A549 (cell line): ENCODE data around the gene ASIP. TPM values are rescaled to one million over a fixed set of nuclear protein-coding genes. Genes with fewer than 3 reads are reported as not detected.

Experiments
- ATAC-seq, 2 experiments: fragments of 200-7000 bp in 1 of 2; fragments of >200 bp in 1 of 2; cut with Nextera tagmentation in 1 of 2; cut with Tn5 transposase in 1 of 2; 3 replicates each; pipeline versions ENCODE4 v1.8.0 to v1.9.1; 2018 to 2020; ENCODE audit warnings: mild to moderate bottlenecking in 1 of 2, moderate library complexity in 1 of 2
- CTCF ChIA-PET: fragments of 300-600 bp; sonication (Branson Sonifier 250); formaldehyde crosslinking; extraction: SDS; loops from one replicate; lab custom pipeline; 2021; ENCODE audit warnings: antibody characterized with exemption, inconsistent platforms; lab: Yijun Ruan, JAX
- POLR2A ChIA-PET: fragments of 350-600 bp; formaldehyde crosslinking; extraction: SDS; loops from one replicate; lab custom pipeline; 2021; ENCODE audit warnings: antibody characterized with exemption, inconsistent platforms; lab: Yijun Ruan, JAX
- DNase-seq, 2 experiments: peaks; one replicate each; pipeline versions ENCODE4 v3.0.0 to v3.0.0-alpha.2; 2011 to 2016; ENCODE audit warnings: low read depth in 1 of 2, low spot score in 1 of 2
- FAIRE-seq: peaks from 2 replicates; lab custom pipeline; 2011; peaks lifted over from hg19 to GRCh38; lab: Jason Lieb, UNC
- H3K27ac ChIP-seq, 2 experiments: fragments of >200 bp; sonication (Bioruptor Twin); formaldehyde crosslinking; 3 replicates each; pipeline ENCODE4 v1.5.1; 2016 to 2017
- H3K4me1 ChIP-seq: fragments of >200 bp; sonication (Bioruptor Twin); formaldehyde crosslinking; 3 replicates; pipeline ENCODE4 v1.6.1; 2016
- H3K4me2 ChIP-seq: fragments of >200 bp; sonication (Bioruptor Twin); formaldehyde crosslinking; 3 replicates; pipeline ENCODE4 v1.6.1; 2016
- H3K4me3 ChIP-seq: fragments of >200 bp; sonication (Bioruptor Twin); formaldehyde crosslinking; 3 replicates; pipeline ENCODE4 v1.5.1; 2016
- H3K9me3 ChIP-seq: fragments of >200 bp; sonication (Bioruptor Twin); formaldehyde crosslinking; 3 replicates; pipeline ENCODE4 v1.6.1; 2016
- BHLHE40 ChIP-seq: IDR thresholded peaks from 2 replicates; pipeline ENCODE4 v1.6.1; 2012; ENCODE audit warnings: low read depth, low read length, inconsistent platforms
- CBX2 ChIP-seq: fragments of 200-600 bp; sonication (generic); IDR thresholded peaks from 2 replicates; pipeline ENCODE4 v1.6.1; 2016; ENCODE audit warnings: low read depth, mild to moderate bottlenecking, borderline replicate concordance
- CEBPB ChIP-seq, 2 experiments: fragments of >200 bp in 1 of 2; sonication (Bioruptor Twin) in 1 of 2; formaldehyde crosslinking in 1 of 2; IDR thresholded peaks; 2 replicates each; pipeline ENCODE4 v1.6.1; 2012 to 2016
- CHD2 ChIP-seq: fragments of 150-350 bp; IDR thresholded peaks from 2 replicates; pipeline ENCODE4 v1.6.1; 2014; ENCODE audit warnings: low read length; ENCODE audit not compliant: partially characterized antibody
- EHF ChIP-seq: fragments of 250-450 bp; sonication (Bioruptor Pico); IDR thresholded peaks from 2 replicates; pipeline ENCODE4 v1.5.0; 2020; ENCODE audit warnings: mild to moderate bottlenecking
- FOSB ChIP-seq: fragments of 250-450 bp; sonication (Bioruptor Pico); IDR thresholded peaks from 2 replicates; pipeline ENCODE4 v1.5.0; 2020; ENCODE audit warnings: mild to moderate bottlenecking, moderate library complexity
- FOXS1 ChIP-seq: fragments of 250-450 bp; sonication (Bioruptor Pico); IDR thresholded peaks from 2 replicates; pipeline ENCODE4 v1.5.0; 2020; ENCODE audit warnings: mild to moderate bottlenecking, moderate library complexity
- GATA3 ChIP-seq: IDR thresholded peaks from 2 replicates; pipeline ENCODE4 v1.6.1; 2012; ENCODE audit warnings: borderline replicate concordance
- HOXA7 ChIP-seq: fragments of 250-450 bp; sonication (Bioruptor Pico); IDR thresholded peaks from 2 replicates; pipeline ENCODE4 v1.5.0; 2020; ENCODE audit warnings: mild to moderate bottlenecking, moderate library complexity
- JUN ChIP-seq, 2 experiments: fragments of >200 bp; sonication (Bioruptor Twin); formaldehyde crosslinking; IDR thresholded peaks; 2 replicates in 1 of 2; 3 replicates in 1 of 2; pipeline ENCODE4 v1.6.1; 2016 to 2017
- JUNB ChIP-seq: fragments of >200 bp; sonication (Bioruptor Twin); formaldehyde crosslinking; IDR thresholded peaks from 2 replicates; pipeline ENCODE4 v1.6.1; 2016
- NFE2L2 ChIP-seq: fragments of 150-350 bp; conservative IDR thresholded peaks from 2 replicates; pipeline ENCODE4 v1.6.1; 2014; ENCODE audit warnings: low read length
- PHF8 ChIP-seq: fragments of 200-600 bp; sonication (generic); IDR thresholded peaks from 2 replicates; pipeline ENCODE4 v1.6.1; 2016; ENCODE audit warnings: low read depth, mild to moderate bottlenecking, antibody characterized with exemption, moderate library complexity, borderline replicate concordance
- POLR2A ChIP-seq: IDR thresholded peaks from 2 replicates; pipeline ENCODE4 v1.6.1; 2012; ENCODE audit warnings: mild to moderate bottlenecking, low read length
- RAD21 ChIP-seq, 2 experiments: fragments of >200 bp in 1 of 2; sonication (Bioruptor Twin) in 1 of 2; formaldehyde crosslinking in 1 of 2; IDR thresholded peaks in 1 of 2; conservative IDR thresholded peaks in 1 of 2; 2 replicates in 1 of 2; 3 replicates in 1 of 2; pipeline ENCODE4 v1.6.1; 2012 to 2018; ENCODE audit warnings: inconsistent platforms in 1 of 2
- RCOR1 ChIP-seq: fragments of 150-350 bp; IDR thresholded peaks from 2 replicates; pipeline ENCODE4 v1.6.1; 2014; ENCODE audit warnings: antibody characterized with exemption, low read length, low read depth
- RNF2 ChIP-seq: fragments of 200-600 bp; sonication (generic); IDR thresholded peaks from 2 replicates; pipeline ENCODE4 v1.6.1; 2016; ENCODE audit warnings: low read depth, mild to moderate bottlenecking, antibody characterized with exemption, moderate library complexity, borderline replicate concordance
- TP53 ChIP-seq: fragments of 250-450 bp; sonication (Bioruptor Pico); IDR thresholded peaks from 2 replicates; pipeline ENCODE4 v1.5.0; 2021; ENCODE audit warnings: mild to moderate bottlenecking, moderate library complexity
- ZNF302 ChIP-seq: fragments of 250-450 bp; sonication (Bioruptor Pico); IDR thresholded peaks from 2 replicates; pipeline ENCODE4 v1.9.0; 2021; ENCODE audit warnings: inconsistent platforms, mild to moderate bottlenecking, moderate library complexity
- ZSCAN20 ChIP-seq: fragments of 250-450 bp; sonication (Bioruptor Pico); IDR thresholded peaks from 2 replicates; pipeline ENCODE4 v1.8.0; 2022; ENCODE audit warnings: mild to moderate bottlenecking, moderate library complexity
- WGBS: methylation state at CpG from one replicate; pipeline ENCODE4 v1.1.6; 2017; ENCODE audit errors: missing lambda C conversion rate; 5-methylcytosine and 5-hydroxymethylcytosine counted together
- polyA plus RNA-seq, 4 experiments: library from polyadenylated mRNA; depleted of rRNA in 3 of 4; stranded (reverse); fragments of >200 nt; fragmentation: RNase III in 1 of 4; extraction: RNeasy Plus Mini Kit Qiagen cat#74134 plus additional on column Dnase treatment in 1 of 4; gene quantifications; 2 replicates in 3 of 4; 3 replicates in 1 of 4; pipeline ENCODE4 v1.2.3, GENCODE V29; 2011 to 2017
- TF ChIP-seq, protein P1 (sequence below): IDR thresholded peaks from 2 replicates; pipeline ENCODE4 v1.6.1; 2012
- TF ChIP-seq, protein P2 (sequence below): fragments of >200 bp; sonication (Bioruptor Twin); formaldehyde crosslinking; IDR thresholded peaks from 2 replicates; pipeline ENCODE4 v1.6.1; 2016
- TF ChIP-seq, protein P3 (sequence below): fragments of >200 bp; sonication (Bioruptor Twin); formaldehyde crosslinking; IDR thresholded peaks from 3 replicates; pipeline ENCODE4 v1.6.1; 2016
- TF ChIP-seq, protein P4 (sequence below): fragments of 200-600 bp; sonication (generic); IDR thresholded peaks from 2 replicates; pipeline ENCODE4 v1.6.1; 2016; ENCODE audit warnings: antibody characterized with exemption, mild to moderate bottlenecking, moderate library complexity
- TF ChIP-seq, protein P5 (sequence below): fragments of 250-450 bp; sonication (Bioruptor Pico); IDR thresholded peaks from 2 replicates; pipeline ENCODE4 v1.5.0; 2020; ENCODE audit warnings: low read depth, mild to moderate bottlenecking, moderate library complexity

The ASIP gene
- polyA plus RNA-seq, 2 of the 4 experiments (the other 2 are of a cell fraction) = not detected

DNA sequence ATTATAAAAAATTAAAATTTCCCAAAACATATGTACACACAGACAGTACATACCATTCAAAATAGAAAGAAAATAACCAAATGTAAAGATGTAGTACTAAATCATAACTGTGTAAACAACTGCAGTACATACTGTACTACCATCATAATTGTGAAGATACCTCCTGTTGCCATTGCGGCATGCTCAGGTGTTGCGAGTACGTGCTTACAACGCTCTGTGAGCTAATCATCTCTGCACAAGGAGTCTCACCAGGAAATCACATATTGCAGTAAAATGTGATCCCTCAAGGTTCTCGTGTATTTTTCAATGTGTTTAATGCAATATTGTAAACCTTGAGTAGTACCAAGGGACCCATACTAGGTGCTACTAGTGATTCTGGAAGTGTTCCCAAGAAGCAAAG is 22.9 kb downstream of the ASIP start:
- TF ChIP-seq JUN (IDR thresholded peaks at IDR 0.05) (no peak), PHF8 (no peak), JUNB (no peak), GATA3 (no peak), EHF (CRISPR knock-in tag) (no peak), RAD21 (conservative IDR thresholded peaks at IDR 0.05 in 1 of 2, IDR thresholded peaks at IDR 0.05 in 1 of 2) (no peak), BHLHE40 (no peak), CHD2 (no peak), CEBPB (IDR thresholded peaks at IDR 0.05) (no peak)
- TF ChIP-seq, protein P1, sequence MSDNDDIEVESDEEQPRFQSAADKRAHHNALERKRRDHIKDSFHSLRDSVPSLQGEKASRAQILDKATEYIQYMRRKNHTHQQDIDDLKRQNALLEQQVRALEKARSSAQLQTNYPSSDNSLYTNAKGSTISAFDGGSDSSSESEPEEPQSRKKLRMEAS = no peak
- TF ChIP-seq, protein P2, sequence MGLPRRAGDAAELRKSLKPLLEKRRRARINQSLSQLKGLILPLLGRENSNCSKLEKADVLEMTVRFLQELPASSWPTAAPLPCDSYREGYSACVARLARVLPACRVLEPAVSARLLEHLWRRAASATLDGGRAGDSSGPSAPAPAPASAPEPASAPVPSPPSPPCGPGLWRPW = no peak
- 93% methylated on average over 5 of the region's 5 CpGs for WGBS
- ATAC-seq (no peak), FAIRE-seq (no peak), DNase-seq (no peak)
- no peak overlapping the region for H3K27ac ChIP-seq
- CTCF ChIA-PET = interaction anchor here (0.8 to 2.3 kb wide), 3 partner anchors 16 to 315 kb away, joined by 3 to 5 read pairs (median 4); no protein-coding TSS in a partner anchor
- H3K4me1 ChIP-seq = no peaks in the 10 kb centered on the region
- POLR2A ChIA-PET = no interaction called here
- no peak overlapping the region for H3K4me2 ChIP-seq
- no peaks in the 10 kb centered on the region for H3K9me3 ChIP-seq
- H3K4me3 ChIP-seq = no peak overlapping the region

DNA sequence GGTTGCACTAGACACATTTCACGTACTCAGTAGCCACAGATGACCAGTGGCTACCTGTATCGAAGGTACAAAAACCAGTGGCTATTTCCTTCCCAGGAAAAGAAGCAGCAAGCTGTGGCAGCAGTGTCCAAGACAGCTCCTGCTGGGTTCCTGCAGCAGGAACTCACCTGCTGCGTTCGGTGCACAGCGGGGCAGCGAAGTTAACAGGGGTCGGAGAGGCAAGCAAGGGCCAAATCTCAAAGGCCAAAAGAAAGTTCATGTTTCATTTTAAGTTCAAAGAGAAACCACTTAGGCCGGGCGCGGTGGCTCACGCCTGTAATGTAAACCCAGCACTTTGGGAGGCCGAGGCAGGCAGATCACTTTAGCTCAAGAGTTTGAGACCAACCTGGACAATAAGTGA is 26.9 kb downstream of the ASIP start:
- no peak for ATAC-seq
- CTCF ChIA-PET = no interaction called here
- Histone ChIP-seq H3K4me1 (no peaks in the 10 kb centered on the region), H3K4me2 (no peak overlapping the region), H3K27ac (no peak overlapping the region)
- no peak for TF ChIP-seq RCOR1
- TF ChIP-seq ZNF302 (CRISPR knock-in tag) = no peak
- TF ChIP-seq FOXS1 (CRISPR knock-in tag) = no peak
- TF ChIP-seq NFE2L2 = no peak
- TF ChIP-seq TP53 (CRISPR knock-in tag) = no peak
- TF ChIP-seq RNF2 = no peak
- TF ChIP-seq, protein P3, sequence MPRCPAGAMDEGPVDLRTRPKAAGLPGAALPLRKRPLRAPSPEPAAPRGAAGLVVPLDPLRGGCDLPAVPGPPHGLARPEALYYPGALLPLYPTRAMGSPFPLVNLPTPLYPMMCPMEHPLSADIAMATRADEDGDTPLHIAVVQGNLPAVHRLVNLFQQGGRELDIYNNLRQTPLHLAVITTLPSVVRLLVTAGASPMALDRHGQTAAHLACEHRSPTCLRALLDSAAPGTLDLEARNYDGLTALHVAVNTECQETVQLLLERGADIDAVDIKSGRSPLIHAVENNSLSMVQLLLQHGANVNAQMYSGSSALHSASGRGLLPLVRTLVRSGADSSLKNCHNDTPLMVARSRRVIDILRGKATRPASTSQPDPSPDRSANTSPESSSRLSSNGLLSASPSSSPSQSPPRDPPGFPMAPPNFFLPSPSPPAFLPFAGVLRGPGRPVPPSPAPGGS = no peak
- no peak for TF ChIP-seq JUNB
- no peak for TF ChIP-seq ZSCAN20 (CRISPR knock-in tag)
- no peak for TF ChIP-seq CBX2
- TF ChIP-seq, protein P4, sequence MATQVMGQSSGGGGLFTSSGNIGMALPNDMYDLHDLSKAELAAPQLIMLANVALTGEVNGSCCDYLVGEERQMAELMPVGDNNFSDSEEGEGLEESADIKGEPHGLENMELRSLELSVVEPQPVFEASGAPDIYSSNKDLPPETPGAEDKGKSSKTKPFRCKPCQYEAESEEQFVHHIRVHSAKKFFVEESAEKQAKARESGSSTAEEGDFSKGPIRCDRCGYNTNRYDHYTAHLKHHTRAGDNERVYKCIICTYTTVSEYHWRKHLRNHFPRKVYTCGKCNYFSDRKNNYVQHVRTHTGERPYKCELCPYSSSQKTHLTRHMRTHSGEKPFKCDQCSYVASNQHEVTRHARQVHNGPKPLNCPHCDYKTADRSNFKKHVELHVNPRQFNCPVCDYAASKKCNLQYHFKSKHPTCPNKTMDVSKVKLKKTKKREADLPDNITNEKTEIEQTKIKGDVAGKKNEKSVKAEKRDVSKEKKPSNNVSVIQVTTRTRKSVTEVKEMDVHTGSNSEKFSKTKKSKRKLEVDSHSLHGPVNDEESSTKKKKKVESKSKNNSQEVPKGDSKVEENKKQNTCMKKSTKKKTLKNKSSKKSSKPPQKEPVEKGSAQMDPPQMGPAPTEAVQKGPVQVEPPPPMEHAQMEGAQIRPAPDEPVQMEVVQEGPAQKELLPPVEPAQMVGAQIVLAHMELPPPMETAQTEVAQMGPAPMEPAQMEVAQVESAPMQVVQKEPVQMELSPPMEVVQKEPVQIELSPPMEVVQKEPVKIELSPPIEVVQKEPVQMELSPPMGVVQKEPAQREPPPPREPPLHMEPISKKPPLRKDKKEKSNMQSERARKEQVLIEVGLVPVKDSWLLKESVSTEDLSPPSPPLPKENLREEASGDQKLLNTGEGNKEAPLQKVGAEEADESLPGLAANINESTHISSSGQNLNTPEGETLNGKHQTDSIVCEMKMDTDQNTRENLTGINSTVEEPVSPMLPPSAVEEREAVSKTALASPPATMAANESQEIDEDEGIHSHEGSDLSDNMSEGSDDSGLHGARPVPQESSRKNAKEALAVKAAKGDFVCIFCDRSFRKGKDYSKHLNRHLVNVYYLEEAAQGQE = no peak
- TF ChIP-seq HOXA7 (CRISPR knock-in tag) = no peak
- no peak for TF ChIP-seq POLR2A
- TF ChIP-seq JUN (IDR thresholded peaks at IDR 0.05) = no peak
- no peak for TF ChIP-seq FOSB (CRISPR knock-in tag)
- TF ChIP-seq, protein P5, sequence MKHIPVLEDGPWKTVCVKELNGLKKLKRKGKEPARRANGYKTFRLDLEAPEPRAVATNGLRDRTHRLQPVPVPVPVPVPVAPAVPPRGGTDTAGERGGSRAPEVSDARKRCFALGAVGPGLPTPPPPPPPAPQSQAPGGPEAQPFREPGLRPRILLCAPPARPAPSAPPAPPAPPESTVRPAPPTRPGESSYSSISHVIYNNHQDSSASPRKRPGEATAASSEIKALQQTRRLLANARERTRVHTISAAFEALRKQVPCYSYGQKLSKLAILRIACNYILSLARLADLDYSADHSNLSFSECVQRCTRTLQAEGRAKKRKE (CRISPR knock-in tag) = no peak
- TF ChIP-seq, protein P2 = no peak
- TF ChIP-seq, all 56 proteins: peak for 0
- POLR2A ChIA-PET = no interaction called here
- WGBS = 95% methylated on average over 12 of the region's 12 CpGs
- Histone ChIP-seq H3K9me3 (no peaks in the 10 kb centered on the region), H3K4me3 (no peak overlapping the region)
- DNase-seq (no peak), FAIRE-seq (no peak)
